Occipital lobe (tissue), 2 donors: ENCODE measurements around the gene INO80. TPM values are rescaled to one million over a fixed set of nuclear protein-coding genes. Genes with fewer than 3 reads are reported as not detected.
"Not testable (repeated sequence)": the region's sequence is repeated elsewhere in the genome, so short reads cannot be mapped to it uniquely, and the experiment has no call there.

ENCODE experiments used
- DNase-seq: peaks from one replicate; lab custom pipeline; 2025; lab: John Stamatoyannopoulos, UW
- total RNA-seq: library from RNA; depleted of rRNA; stranded (reverse); fragments of >200 nt; gene quantifications from one replicate; pipeline ENCODE4 v1.2.3, GENCODE V29; 2014

INO80 gene
- total RNA-seq, 1 donor from 2014 or later: 50.8 TPM

GRCh38 chr15:40962317-40962716 is 153.8 kb downstream of the INO80 start:
- not testable (repeated sequence) for DNase-seq

GRCh38 chr15:40961740-40962139 is 154.3 kb downstream of the INO80 start:
- not testable (repeated sequence) for DNase-seq

GRCh38 chr15:40960925-40961324 is 155.2 kb downstream of the INO80 start:
- DNase-seq: no peak

- no peak for DNase-seq
Measured at GRCh38 chr15:40960151-40960885, 155.8 kb downstream of the INO80 start.

- DNase-seq: no peak
Measured at GRCh38 chr15:40959331-40960141, 156.5 kb downstream of the INO80 start.

GRCh38 chr15:40958723-40959122 is 157.4 kb downstream of the INO80 start:
- DNase-seq: no peak

- no peak for DNase-seq
Measured at GRCh38 chr15:40958146-40958545, 157.9 kb downstream of the INO80 start.

GRCh38 chr15:40957581-40958051 is 158.5 kb downstream of the INO80 start:
- DNase-seq: no peak

GRCh38 chr15:40957041-40957555 is 159.0 kb downstream of the INO80 start:
- no peak for DNase-seq

GRCh38 chr15:40956541-40956982 is 159.5 kb downstream of the INO80 start:
- DNase-seq: no peak

- DNase-seq: no peak
Measured at GRCh38 chr15:40955930-40956540, 160.0 kb downstream of the INO80 start.

GRCh38 chr15:40955141-40955903 is 160.8 kb downstream of the INO80 start:
- DNase-seq: no peak

- not testable (repeated sequence) for DNase-seq
Measured at GRCh38 chr15:40954158-40954848, 161.8 kb downstream of the INO80 start.

GRCh38 chr15:40953713-40954074 is 162.4 kb downstream of the INO80 start:
- no peak for DNase-seq

GRCh38 chr15:40952901-40953712 is 163.0 kb downstream of the INO80 start, which contains the start of gene CHAC1:
Gene CHAC1 (plus strand): TSS chr15:40953471. CDS start chr15:40953584, 113 bp downstream.
- peak; percentile 93 for DNase-seq

GRCh38 chr15:40952301-40952900 is 163.7 kb downstream of the INO80 start:
- DNase-seq: no peak

GRCh38 chr15:40951764-40952163 is 164.3 kb downstream of the INO80 start:
- no peak for DNase-seq

GRCh38 chr15:40949756-40950207 is 166.3 kb downstream of the INO80 start:
- no peak for DNase-seq
